ENCODE data around the gene TIMM13.
A peak's percentile ranks its signal among the peaks of the same experiment; 100 is the strongest.
"Not testable (repeated sequence)": the region's sequence is repeated elsewhere in the genome, so short reads cannot be mapped to it uniquely, and the experiment has no call there.

TIMM13 gene

GRCh38 chr19:2413159-2413558, 14.2 kb downstream of the TIMM13 start:
- no peak for DNase-seq

- DNase-seq = no peak
Observed at GRCh38 chr19:2412449-2412848, 14.9 kb downstream of the TIMM13 start.

DNA sequence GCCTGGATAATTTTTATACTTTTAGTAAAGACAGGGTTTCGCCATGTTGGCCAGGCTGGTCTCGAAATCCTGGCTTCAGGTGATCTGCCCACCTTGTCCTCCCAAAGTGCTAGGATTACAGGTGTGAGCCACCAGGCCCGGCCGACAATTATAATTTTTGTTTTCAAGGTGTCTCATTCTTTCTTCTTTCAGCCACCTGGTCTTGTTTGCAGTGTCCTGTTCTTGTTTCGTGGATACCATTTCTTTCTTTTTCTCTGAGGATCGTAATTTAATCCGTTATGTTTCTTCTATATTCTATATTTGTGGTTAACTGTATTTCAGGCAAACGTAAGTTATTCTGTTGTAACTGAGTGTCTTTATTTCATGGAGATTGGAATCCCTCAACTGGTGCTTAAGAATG, 15.7 kb downstream of the TIMM13 start:
- DNase-seq = no peak

DNA sequence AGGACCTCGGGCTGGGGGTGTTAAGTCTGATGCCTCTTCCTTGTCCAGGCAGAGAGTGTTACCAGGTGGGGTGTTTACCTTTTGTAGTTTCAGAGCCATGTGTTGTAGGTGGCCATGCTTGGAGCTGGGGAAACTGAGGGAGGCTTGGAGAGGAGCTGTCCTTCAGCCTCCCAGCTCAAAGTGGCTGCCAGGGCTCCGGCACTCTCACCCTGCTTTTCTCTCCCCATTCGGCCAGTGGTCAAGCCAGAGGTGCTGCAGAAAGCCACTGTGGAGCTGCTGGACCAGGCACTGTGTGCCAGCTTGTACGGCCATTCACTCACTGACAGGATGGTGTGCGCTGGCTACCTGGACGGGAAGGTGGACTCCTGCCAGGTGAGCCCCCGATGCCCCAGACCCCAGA, 17.4 kb downstream of the TIMM13 start:
- no peak for DNase-seq

- DNase-seq = no peak
Observed at GRCh38 chr19:2409352-2409912, 18.0 kb downstream of the TIMM13 start.

GRCh38 chr19:2408247-2408646, 19.1 kb downstream of the TIMM13 start:
- DNase-seq = no peak

- no peak for DNase-seq
Observed at GRCh38 chr19:2399582-2399981, 27.8 kb downstream of the TIMM13 start.

GRCh38 chr19:2398735-2399305, 28.6 kb downstream of the TIMM13 start:
- DNase-seq = no peak

GRCh38 chr19:2397173-2397572, 30.2 kb downstream of the TIMM13 start:
- DNase-seq = not testable (repeated sequence)

GRCh38 chr19:2395293-2395829, 32.0 kb downstream of the TIMM13 start:
- DNase-seq = not testable (repeated sequence)

DNA sequence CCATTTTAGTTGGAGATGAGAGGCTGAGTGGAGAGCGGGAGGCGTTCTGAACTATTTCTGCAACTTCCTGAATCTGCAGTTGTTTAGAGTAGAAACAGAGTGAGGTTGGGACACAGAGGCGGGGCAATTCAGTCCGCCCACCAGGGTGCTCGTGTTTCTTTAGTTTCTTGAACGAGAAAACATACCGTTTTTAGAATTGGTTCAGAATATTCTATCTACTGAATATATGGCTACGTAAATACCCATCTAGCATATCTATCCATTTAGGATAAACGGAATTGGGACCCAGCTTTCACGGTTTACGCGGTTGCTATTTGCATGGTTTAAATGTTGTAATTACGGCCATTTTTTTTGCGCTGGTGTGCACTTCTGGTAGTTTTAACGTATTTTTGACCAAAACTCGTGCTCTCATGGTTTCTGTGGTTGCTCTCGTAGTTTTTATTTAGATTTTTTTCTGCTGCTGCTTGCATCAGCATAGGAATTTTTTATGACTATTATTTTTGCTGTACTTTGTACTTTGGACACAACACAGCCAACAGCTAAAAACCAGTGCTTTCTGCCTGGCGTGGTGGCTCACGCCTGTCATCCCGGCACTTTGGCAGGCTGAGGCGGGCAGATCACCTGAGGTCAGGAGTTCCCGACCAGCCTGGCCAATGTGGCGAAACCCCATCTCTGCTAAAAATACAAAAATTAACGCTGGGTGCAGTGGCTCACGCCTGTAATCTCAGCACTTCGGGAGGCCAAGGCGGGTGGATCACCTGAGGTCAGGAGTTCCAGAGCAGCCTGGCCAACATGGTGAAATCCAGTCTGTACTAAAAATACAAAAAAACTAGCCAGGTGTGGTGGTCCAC, 32.7 kb downstream of the TIMM13 start:
- DNase-seq = no peak

DNA sequence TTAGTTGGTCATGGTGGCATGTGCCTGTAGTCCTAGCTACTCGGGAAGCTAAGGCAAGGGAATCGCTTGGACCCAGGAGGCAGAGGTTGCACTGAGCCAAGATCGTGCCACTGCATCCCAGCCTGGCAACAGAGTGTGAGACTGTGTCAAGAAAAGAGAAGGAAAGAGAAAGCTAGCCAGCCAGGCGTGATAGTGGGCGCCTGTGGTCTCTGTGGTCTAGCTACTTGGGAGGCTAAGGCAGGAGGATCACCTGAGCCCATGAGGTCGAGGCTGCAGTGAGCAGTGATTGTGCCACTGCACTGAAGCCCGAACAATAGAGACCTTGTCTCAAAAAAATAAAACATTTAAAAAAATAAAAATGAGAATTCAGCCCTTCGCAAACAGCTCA, 33.3 kb downstream of the TIMM13 start:
- no peak for DNase-seq

- not testable (repeated sequence) for DNase-seq
Observed at GRCh38 chr19:2392899-2393298, 34.5 kb downstream of the TIMM13 start.

GRCh38 chr19:2392366-2392765, 35.0 kb downstream of the TIMM13 start:
- DNase-seq = no peak

DNA sequence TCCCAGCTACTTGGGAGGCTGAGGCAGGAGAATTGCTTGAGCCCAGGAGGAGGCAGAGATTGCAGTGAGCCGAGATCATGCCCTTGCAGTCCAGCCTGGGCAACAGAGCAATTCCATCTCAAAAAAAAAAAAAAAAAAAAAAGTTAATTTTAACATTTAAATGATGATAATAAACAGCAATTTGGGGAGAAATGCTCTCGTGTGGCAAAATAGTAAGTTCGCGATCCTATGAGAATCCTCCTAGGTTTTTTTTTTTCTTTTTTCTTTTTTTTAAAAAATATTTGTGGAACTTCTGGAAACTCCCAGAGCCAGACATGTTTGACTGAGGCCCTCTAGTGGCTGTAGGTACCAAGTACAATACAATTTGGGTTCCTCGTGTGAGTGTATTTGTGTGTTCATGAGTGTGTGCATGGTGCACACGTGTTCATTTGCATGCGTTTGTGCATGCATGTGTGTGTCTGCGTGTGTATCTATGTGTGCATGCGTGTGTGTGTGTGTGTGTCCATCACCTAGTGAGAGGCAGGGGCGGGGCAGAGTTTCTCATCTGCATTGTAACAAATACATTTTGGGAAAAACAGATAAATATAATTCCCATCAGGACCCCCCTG, 36.2 kb downstream of the TIMM13 start:
- DNase-seq = no peak

DNA sequence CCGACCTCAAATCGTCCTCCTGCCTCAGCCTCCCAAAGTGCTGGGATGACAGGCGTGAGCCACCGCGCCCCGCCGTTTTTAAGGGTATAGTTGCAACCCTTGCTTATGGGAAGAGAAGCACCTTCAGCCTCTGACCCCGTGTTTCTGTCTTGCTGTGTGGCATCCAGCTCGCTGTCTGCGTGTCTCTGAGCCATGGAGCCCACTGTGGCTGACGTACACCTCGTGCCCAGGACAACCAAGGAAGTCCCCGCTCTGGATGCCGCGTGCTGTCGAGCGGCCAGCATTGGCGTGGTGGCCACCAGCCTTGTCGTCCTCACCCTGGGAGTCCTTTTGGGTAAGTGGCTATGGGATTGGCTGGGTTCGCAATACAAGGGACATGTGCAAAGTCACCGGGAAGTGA, 37.8 kb downstream of the TIMM13 start:
- no peak for DNase-seq

DNA sequence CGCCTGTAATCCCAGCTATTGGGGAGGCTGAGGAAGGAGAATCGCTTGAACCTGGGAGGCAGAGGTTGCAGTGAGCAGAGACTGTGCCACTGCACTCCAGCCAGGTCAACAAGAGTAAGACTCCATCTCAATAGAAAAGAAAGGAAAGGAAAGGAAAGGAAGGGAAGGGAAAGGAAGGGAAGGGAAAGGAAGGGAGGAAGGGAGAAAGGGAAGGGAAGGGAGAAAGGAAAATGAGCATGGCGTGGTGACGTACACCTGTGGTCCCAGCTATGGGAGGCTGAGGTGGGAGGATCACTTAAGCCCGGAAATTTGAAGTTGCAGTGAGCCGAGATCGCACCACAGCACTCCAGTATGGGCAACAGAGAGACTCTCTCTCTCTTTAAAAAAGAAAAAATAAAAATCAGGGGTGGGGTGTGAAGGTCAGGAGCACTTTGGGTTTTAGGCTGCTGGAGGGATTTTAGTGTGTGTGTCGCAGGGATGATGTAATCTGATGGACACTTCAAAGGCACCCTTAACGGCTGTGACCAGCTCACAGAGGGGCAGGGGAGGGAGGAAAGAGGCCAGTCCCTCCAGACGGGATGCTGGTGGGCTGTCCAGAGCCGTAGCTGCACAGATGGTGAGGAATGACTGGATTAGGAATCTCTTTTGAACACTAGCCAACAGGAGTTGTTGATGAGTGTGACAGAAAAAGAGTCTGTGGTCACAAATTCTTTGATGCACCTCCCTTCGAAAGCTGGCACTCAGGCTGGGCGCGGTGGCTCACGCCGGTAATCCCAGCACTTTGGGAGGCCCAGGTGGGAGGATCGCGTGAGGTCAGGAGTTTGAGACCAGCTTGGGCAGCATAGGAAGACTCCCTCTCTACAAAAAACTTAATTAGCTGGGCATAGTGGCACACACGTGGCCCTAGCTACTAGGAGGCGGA, 39.8 kb downstream of the TIMM13 start:
- DNase-seq = no peak

DNA sequence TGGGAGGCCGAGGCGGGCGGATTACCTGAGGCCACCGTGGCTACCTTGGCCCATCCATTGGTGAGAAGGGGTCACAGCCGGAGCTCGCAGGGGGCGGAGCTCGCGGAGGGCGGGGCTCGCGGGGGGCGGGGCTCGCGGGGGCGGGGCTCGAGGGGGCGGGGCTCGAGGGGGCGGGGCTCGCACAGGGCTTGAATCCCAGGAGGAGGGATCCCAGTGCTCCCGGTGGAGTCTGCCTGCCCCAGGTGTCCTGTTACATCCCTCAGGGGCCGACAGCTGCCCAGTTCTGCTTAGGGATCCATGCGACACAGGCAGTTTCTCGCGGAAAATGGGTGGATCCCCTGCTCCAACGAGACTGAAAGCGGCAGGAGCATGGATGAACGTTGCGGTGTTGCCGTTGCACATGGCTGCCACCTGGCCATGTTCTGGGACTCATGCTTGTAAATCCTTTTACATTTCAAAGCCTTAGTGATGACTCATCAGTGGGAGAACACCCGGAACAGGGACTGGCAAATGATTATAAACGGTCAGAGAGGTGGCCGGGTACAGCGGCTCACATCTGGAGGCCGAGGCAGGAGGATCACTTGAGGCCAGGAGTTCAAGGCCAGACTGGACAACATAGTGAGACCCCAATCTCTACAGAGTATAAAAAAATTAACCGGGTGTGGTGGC, 42.2 kb downstream of the TIMM13 start:
- DNase-seq = peak; percentile 86

- no peak for DNase-seq
Observed at GRCh38 chr19:2382530-2383222, 44.7 kb downstream of the TIMM13 start.

DNA sequence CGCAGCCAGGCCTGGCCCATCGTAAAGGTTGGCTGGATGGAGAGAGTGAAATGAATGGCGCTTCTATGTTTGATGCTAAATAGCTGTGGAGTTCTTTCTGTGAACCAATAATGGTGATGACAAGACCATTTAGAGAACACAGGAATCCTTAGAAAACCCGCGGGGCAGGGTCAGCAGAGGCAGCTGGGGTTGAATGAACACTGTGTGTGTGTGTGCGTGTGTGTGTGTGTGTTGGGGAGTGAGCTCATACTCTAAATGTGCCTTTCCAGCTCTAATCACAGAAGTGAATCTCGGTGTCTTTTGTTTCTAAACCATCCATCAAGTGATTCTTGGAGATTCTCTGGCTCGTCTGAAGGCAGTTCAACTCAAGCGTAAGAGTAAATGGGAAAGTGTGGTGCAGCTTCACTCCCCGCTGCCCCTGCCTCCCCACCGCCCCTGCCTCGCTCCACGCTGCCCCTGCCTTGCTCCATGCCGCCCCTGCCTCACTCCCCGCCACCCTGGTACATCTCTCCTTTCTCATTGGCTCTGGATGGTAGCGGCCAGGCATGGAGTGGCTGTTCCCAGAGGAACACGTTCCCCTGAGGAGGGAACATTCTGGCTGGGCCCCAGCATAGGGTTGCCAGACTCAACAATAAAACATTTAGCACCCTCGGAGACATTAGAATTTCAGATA, 46.1 kb downstream of the TIMM13 start:
- no peak for DNase-seq

DNA sequence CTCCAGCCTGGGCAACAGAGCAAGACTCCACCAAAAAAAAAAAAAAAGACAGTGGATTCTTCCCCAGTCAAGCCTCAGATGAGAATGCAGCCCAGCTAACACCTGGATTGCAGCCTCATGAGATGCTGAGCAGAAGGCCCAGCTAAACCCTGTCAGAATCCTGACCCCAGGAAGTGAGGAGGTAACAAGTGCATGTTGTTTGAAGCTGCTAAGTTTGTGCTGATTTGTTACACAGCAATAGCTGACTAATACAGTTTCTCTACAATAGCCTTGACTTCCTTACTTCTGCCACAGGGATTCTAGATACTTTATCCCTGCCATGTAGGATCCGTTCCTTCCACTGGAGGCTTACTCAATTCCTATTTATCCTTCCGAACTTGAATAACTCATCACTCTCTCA, 46.8 kb downstream of the TIMM13 start:
- DNase-seq = no peak
